Erythroblast (primary cell): ENCODE measurements around the gene ATP6V1B1.

ENCODE experiments used
- DNase-seq, 2 experiments: peaks; one replicate each; lab custom pipeline; 2025; lab: John Stamatoyannopoulos, UW
- GATA1 ChIP-seq: IDR thresholded peaks from 2 replicates; pipeline ENCODE4 v1.6.1; 2011; ENCODE audit warnings: low read depth, mild to moderate bottlenecking, control low read depth, low read length, moderate library complexity
- POLR2A ChIP-seq: IDR thresholded peaks from 2 replicates; pipeline ENCODE4 v1.6.1; 2011; ENCODE audit warnings: mild to moderate bottlenecking, low read length

Gene ATP6V1B1

DNA sequence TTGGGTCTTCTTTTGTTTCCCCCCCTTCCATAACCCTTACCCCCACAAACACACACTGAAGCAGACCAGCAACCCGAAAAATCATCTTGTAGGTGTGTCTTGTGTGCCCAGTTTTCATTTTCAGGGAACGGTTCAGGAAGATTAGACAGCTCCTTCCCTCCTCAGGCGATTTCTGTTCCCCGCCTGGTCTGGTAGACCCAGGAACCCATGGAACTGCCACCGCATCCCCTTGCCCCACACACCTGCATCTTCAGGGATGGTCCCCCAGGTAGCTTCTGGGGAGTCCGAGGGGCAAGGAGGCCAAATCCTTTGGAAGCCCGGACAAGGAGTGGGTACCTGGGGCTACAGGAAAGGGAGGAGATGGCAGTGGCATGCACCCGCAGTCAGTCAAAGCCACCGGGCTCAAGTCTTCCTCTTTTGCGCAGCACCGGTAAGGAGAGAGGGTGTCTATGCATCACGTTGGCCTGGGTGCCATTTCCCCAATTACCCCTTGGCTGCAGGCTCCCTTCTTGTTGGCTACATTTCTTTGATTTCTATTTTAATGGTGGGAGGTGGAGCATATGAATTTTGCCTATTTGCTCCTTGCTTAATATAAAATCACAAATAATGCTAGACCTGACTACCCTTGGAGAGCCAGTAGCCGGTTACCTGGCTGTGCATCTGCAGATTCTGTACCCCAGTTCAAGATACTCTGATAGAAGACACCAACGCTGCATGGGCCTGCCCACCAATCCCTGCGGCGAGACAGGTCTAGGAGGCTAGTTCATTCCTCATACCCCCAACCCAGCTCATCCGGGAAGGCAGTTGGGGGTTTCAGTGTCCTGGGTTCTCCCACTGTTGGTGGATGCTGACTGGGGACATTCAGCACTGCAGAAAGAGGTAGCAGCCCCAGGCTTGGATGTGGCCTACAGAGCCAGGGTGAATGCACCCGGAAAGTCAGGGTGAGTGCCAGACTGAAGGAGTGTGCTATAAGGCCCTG lies 30.0 kb upstream of the ATP6V1B1 start:
- TF ChIP-seq GATA1 (no peak), POLR2A (no peak)
- DNase-seq = no peak

DNA sequence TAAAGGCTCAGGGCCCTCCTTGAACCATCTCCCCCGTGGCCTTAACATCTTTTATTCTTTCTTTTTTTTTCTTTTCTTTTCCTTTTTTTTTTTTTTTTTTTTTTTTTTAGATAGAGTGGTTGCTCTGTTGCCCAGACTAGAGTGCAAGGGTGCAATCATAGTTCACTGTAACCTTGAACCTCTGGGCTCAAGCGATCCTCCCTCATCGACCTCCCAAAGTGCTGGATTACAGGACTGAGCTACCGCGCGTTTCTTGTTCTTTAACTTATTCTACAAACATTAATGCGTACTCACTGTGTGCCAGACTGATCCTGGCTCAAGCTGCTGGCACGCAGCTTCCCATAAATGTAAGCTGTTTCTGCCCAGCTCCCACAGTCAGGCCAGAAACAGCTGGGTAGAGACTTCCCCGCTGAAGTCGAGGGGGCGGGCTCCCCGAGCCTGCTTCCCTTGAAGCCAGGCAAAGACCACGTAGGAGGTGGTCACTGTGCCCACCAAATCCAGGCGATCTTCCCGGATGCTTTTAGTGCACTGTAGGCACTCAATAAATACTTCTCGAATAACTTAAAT lies 29.2 kb upstream of the ATP6V1B1 start:
- no peak for DNase-seq
- no peak for TF ChIP-seq GATA1
- no peak for TF ChIP-seq POLR2A

DNA sequence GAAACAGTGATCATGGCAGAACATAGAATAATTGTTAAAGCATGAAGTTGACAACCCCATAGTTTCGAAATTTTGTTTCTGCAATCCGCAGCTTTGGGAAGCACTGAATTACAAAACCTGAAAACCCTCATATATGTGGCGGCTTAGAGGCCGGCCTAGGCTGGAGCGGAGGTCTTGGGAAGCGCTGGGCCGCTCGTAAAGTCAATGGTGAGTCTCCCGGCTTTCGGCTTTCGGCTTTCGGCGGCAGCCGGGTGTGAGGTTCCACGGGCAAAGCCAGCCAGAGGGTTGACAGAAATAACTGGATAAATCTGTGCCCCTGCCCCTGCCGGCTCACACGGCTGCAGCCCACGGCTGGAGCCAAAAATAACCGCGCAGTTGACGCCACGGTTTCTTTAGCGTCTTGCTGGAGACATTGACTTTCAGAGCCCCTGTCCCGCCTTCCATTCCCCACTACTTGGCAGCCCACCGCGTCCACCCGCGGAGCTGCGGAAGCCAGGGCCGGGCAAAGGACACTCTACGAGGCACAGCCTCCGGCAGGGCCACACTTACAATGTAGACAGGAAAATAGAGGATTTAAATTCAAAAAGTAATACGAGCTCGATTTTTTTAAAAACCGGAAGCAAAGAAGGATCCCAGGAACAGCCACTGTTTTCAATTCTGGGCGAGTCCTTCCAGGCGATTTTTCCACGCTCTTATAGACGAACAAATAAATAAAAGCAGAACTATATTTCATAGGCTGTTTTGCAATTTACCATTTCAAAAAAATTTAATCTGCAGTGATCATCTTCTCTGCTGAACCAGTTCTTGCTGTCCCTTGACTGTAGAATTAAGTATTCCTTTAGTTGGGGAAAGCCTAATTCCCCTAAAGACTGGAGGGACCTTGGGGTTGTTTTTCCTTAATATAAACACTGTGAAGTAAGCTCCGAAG lies 28.3 kb upstream of the ATP6V1B1 start:
- no peak for DNase-seq
- no peak for TF ChIP-seq POLR2A
- no peak for TF ChIP-seq GATA1

- TF ChIP-seq GATA1 (no peak), POLR2A (no peak)
- no peak for DNase-seq
Observed at GRCh38 chr2:70916291-70916690, 19.4 kb upstream of the ATP6V1B1 start.

DNA sequence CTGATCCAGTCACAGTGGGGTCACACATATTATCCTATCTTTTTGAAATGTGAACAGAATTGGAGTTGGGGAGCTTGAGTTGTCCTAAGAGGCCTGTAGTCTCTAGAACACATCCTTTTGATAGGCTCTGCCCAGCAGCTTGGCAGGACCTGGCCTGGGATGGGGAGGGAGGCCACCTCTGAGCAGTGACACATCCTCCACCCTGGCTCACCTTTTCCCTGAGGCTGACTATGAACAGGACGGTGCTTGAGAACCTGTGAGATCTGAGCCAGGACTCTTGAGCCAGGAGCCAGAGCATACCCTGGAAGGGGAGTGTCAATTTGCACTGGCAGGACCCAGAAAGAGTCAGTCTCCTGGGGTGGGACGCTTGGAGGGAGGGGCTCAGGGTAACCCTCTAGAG lies 17.7 kb upstream of the ATP6V1B1 start:
- DNase-seq = no peak
- TF ChIP-seq POLR2A (no peak), GATA1 (no peak)

- DNase-seq = peak; percentile 68 to 81
- TF ChIP-seq POLR2A (no peak), GATA1 (no peak)
Observed at GRCh38 chr2:70919672-70920366, 15.9 kb upstream of the ATP6V1B1 start.

GRCh38 chr2:70920367-70920715 lies 15.4 kb upstream of the ATP6V1B1 start:
- DNase-seq = no peak
- TF ChIP-seq POLR2A (no peak), GATA1 (no peak)

GRCh38 chr2:70921031-70921430 lies 14.7 kb upstream of the ATP6V1B1 start:
- DNase-seq = no peak
- no peak for TF ChIP-seq GATA1
- TF ChIP-seq POLR2A = no peak

GRCh38 chr2:70921839-70922234 lies 13.9 kb upstream of the ATP6V1B1 start:
- DNase-seq = no peak
- TF ChIP-seq GATA1 (no peak), POLR2A (no peak)

DNA sequence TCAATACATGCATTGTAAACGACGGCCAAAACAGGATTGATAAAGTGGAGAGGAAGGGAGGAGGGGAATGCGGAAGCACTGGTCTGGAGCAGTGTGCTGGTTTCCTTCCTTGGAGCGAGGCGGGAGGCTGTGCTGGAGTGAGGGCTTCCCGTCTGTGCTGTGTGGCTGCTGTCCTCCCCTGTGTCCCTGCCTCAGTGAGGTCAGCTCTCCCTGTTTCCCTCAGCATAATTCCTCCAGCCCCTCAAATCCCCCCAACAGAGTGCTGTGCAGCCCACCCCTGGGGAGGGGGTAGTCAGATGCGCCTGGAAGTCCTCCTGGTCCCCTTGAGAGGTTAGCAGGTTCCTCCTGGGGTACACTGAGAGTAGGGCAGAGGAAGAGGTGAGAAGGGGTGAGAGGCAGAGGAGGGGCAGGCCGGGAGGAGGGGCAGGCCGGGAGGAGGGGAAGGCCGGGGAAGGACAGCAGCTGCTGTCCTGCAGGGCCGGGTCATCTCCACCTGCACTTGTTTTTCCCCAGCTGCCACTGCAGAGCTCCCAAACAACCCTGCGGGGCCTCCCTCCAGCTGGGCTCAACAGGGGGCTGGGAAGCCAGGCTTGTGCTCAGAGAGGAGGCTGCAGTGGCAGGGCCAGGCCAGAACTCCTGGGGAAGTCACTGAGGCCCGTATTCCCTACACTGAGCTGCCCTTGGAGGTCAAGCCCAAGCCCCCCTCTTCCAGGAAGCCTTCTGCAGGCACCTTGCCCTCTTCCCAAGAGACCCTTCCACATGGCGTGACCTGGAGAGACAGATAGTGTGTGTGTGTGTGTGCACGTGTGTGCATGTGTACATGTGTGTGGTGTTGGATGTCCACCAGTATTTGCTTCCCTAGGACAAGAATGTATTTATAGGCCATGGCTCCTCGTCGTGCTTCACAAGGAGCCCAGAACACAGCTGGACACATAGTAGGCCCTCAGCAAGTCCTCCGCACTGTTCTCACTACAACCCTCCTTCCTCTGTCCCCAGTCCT lies 13.2 kb upstream of the ATP6V1B1 start:
- DNase-seq = no peak
- TF ChIP-seq GATA1 = no peak

- TF ChIP-seq POLR2A (no peak), GATA1 (no peak)
- peak in 1 of 2 experiments; percentile 17 for DNase-seq
Observed at GRCh38 chr2:70923378-70924015, 12.2 kb upstream of the ATP6V1B1 start.
